Uterus (tissue), 4 donors: Measurements from ENCODE around the gene SYCP3. TPM values are rescaled to one million over a fixed set of nuclear protein-coding genes. Genes with fewer than 3 reads are reported as not detected.
A peak's percentile ranks its signal among the peaks of the same experiment; 100 is the strongest.

Source experiments
- DNase-seq, 2 donors: peaks; one replicate each; pipeline ENCODE4 v3.0.0-alpha.2; 2019 to 2020
- H3K27ac ChIP-seq, 2 donors: fragments of 200-600 bp; sonication (generic); 1 replicate in 1 of 2; 2 replicates in 1 of 2; pipeline ENCODE4 v1.5.1; 2016 to 2018
- H3K27me3 ChIP-seq, 2 donors: fragments of 200-600 bp; sonication (generic); one replicate each; pipeline ENCODE4 v1.5.1; 2018 to 2019; ENCODE audit warnings: control low read depth in 1 of 2
- H3K36me3 ChIP-seq, 2 donors: fragments of 200-600 bp; sonication (generic); one replicate each; pipeline ENCODE4 v1.5.1; 2019; ENCODE audit warnings: control low read depth in 1 of 2
- H3K4me1 ChIP-seq, 2 donors: fragments of 200-600 bp; sonication (generic); one replicate each; pipeline ENCODE4 v1.5.1; 2018 to 2019; ENCODE audit warnings: control low read depth in 1 of 2
- H3K4me3 ChIP-seq, 2 donors: fragments of 200-600 bp; sonication (generic); 1 replicate in 1 of 2; 2 replicates in 1 of 2; pipeline ENCODE4 v1.5.1; 2018 to 2019; ENCODE audit warnings: mild to moderate bottlenecking in 1 of 2
- H3K9me3 ChIP-seq, 2 donors: fragments of 200-600 bp; sonication (generic); one replicate each; pipeline ENCODE4 v1.5.1; 2019; ENCODE audit warnings: control low read depth in 1 of 2
- CTCF ChIP-seq, 4 experiments: fragments of 200-600 bp in 2 of 4; fragments of 450-650 bp in 2 of 4; sonication (generic) in 2 of 4; IDR thresholded peaks; one replicate each; pipeline ENCODE4 v1.5.1; 2016 to 2019; ENCODE audit warnings: antibody characterized with exemption in 4 of 4, mild to moderate bottlenecking in 2 of 4, moderate library complexity in 1 of 4
- POLR2A ChIP-seq, 2 donors: fragments of 450-650 bp; IDR thresholded peaks; one replicate each; pipeline ENCODE4 v1.6.1; 2016; ENCODE audit warnings: antibody characterized with exemption in 2 of 2, mild to moderate bottlenecking in 1 of 2, moderate library complexity in 1 of 2
- intact Hi-C: fragments of 100-400 bp; cut with DNase I; formaldehyde crosslinking; loops from one replicate; pipeline ENCODE4 v1.15.1; 2023; ENCODE audit warnings: low total_unique reads
- total RNA-seq, 4 donors: library from RNA; depleted of rRNA in 3 of 4; stranded (reverse); fragments of >200 nt in 3 of 4; gene quantifications; one replicate each; pipeline versions ENCODE4 v1.1.0 to v1.2.4, GENCODE V29; 2014 to 2023
- donor health status: DM: yes; HTN: yes; CAD: no.

SYCP3 gene
- total RNA-seq, 4 donors from 2014 or later, result 0.14 TPM; not detected in 3

GRCh38 chr12:101719566-101719965 is 19.7 kb downstream of the SYCP3 start:
- Histone ChIP-seq H3K4me3 (no peak overlapping the region), H3K9me3 (no peaks in the 10 kb centered on the region), H3K4me1 (no peaks in the 10 kb centered on the region), H3K27me3 (no peaks in the 10 kb centered on the region), H3K36me3 (no peaks in the 10 kb centered on the region), H3K27ac (no peak overlapping the region)
- intact Hi-C loops, result no loop called here
- TF ChIP-seq POLR2A (IDR thresholded peaks at IDR 0.05), result no peak
- no peak for TF ChIP-seq CTCF (IDR thresholded peaks at IDR 0.05)
- DNase-seq, result no peak

GRCh38 chr12:101714877-101715444 is 24.3 kb downstream of the SYCP3 start:
- H3K4me1 ChIP-seq, result no peaks in the 10 kb centered on the region
- no peaks in the 10 kb centered on the region for H3K27me3 ChIP-seq
- H3K4me3 ChIP-seq, result no peak overlapping the region
- intact Hi-C loops, result no loop called here
- H3K9me3 ChIP-seq, result no peaks in the 10 kb centered on the region
- TF ChIP-seq POLR2A (IDR thresholded peaks at IDR 0.05), result no peak
- no peak for TF ChIP-seq CTCF (IDR thresholded peaks at IDR 0.05)
- no peaks in the 10 kb centered on the region for H3K36me3 ChIP-seq
- DNase-seq, result no peak
- H3K27ac ChIP-seq, result no peak overlapping the region

- H3K27me3 ChIP-seq, result no peaks in the 10 kb centered on the region
- H3K27ac ChIP-seq, result peak overlapping the region in 1 of 2 donors; percentile 68
- intact Hi-C loops, result no loop called here
- DNase-seq, result no peak
- H3K4me3 ChIP-seq, result no peak overlapping the region
- no peaks in the 10 kb centered on the region for H3K4me1 ChIP-seq
- TF ChIP-seq POLR2A (IDR thresholded peaks at IDR 0.05), result no peak
- TF ChIP-seq CTCF (IDR thresholded peaks at IDR 0.05), result no peak
- H3K9me3 ChIP-seq, result no peaks in the 10 kb centered on the region
- no peaks in the 10 kb centered on the region for H3K36me3 ChIP-seq
Observed at GRCh38 chr12:101713930-101714329, 25.3 kb downstream of the SYCP3 start.

GRCh38 chr12:101713059-101713682 is 26.1 kb downstream of the SYCP3 start:
- DNase-seq, result peak in 1 of 2 donors; percentile 17
- Histone ChIP-seq H3K36me3 (no peaks in the 10 kb centered on the region), H3K9me3 (no peaks in the 10 kb centered on the region), H3K4me1 (no peaks in the 10 kb centered on the region), H3K27me3 (no peaks in the 10 kb centered on the region), H3K4me3 (no peak overlapping the region), H3K27ac (peak overlapping the region; percentile 22 to 68)
- intact Hi-C loops, result no loop called here
- no peak for TF ChIP-seq POLR2A (IDR thresholded peaks at IDR 0.05)
- no peak for TF ChIP-seq CTCF (IDR thresholded peaks at IDR 0.05)

- H3K4me1 ChIP-seq, result peaks cover 0 to 2% of the 10 kb centered on the region in 2 donors
- no peak for TF ChIP-seq POLR2A (IDR thresholded peaks at IDR 0.05)
- no peak for TF ChIP-seq CTCF (IDR thresholded peaks at IDR 0.05)
- no peak overlapping the region for H3K4me3 ChIP-seq
- H3K27ac ChIP-seq, result no peak overlapping the region
- no peaks in the 10 kb centered on the region for H3K36me3 ChIP-seq
- DNase-seq, result no peak
- intact Hi-C loops, result no loop called here
- H3K27me3 ChIP-seq, result no peaks in the 10 kb centered on the region
- H3K9me3 ChIP-seq, result no peaks in the 10 kb centered on the region
Observed at GRCh38 chr12:101710288-101710687, 29.0 kb downstream of the SYCP3 start.
